Fibroblast of peridontal ligament (primary cell): ENCODE results near the gene FASTKD2.

Experiments
- DNase-seq: peaks from one replicate; pipeline ENCODE4 v3.0.0-alpha.2; 2010; ENCODE audit errors: extremely low read depth

FASTKD2 gene

GRCh38 chr2:206765242-206766056 lies at the start of gene FASTKD2, which contains the start of gene MDH1B:
FASTKD2 (plus strand) TSS chr2:206765606; CDS start chr2:206766694, 1,088 bp downstream.
MDH1B (minus strand) TSS chr2:206765328; CDS start chr2:206765271, 57 bp downstream.
- DNase-seq: peak; percentile 97

- no peak for DNase-seq
Observed at GRCh38 chr2:206716623-206717022, 48.8 kb upstream of the FASTKD2 start.

GRCh38 chr2:206718296-206718695 lies 47.1 kb upstream of the FASTKD2 start, which contains the start of gene DYTN:
DYTN (minus strand) TSS chr2:206718396; CDS start chr2:206718279, 117 bp downstream.
- DNase-seq: no peak

GRCh38 chr2:206721256-206721920 lies 44.0 kb upstream of the FASTKD2 start:
- DNase-seq: no peak

- DNase-seq: no peak
Observed at GRCh38 chr2:206723288-206723687, 42.1 kb upstream of the FASTKD2 start.

GRCh38 chr2:206727287-206727686 lies 38.1 kb upstream of the FASTKD2 start:
- no peak for DNase-seq

- DNase-seq: no peak
Observed at GRCh38 chr2:206728277-206729199, 36.9 kb upstream of the FASTKD2 start.

- no peak for DNase-seq
Observed at GRCh38 chr2:206733341-206733740, 32.1 kb upstream of the FASTKD2 start.

GRCh38 chr2:206736935-206737334 lies 28.5 kb upstream of the FASTKD2 start:
- no peak for DNase-seq

GRCh38 chr2:206739271-206739670 lies 26.1 kb upstream of the FASTKD2 start:
- DNase-seq: no peak

GRCh38 chr2:206740800-206741199 lies 24.6 kb upstream of the FASTKD2 start:
- DNase-seq: no peak

- no peak for DNase-seq
Observed at GRCh38 chr2:206756816-206757215, 8.6 kb upstream of the FASTKD2 start.

GRCh38 chr2:206764673-206765241 lies 649 bp upstream of the FASTKD2 start:
- DNase-seq: no peak

- no peak for DNase-seq
Observed at GRCh38 chr2:206766057-206766930, 888 bp downstream of the FASTKD2 start.

- no peak for DNase-seq
Observed at GRCh38 chr2:206774871-206775270, 9.5 kb downstream of the FASTKD2 start.

- no peak for DNase-seq
Observed at GRCh38 chr2:206776432-206776831, 11.0 kb downstream of the FASTKD2 start.

GRCh38 chr2:206780671-206781070 lies 15.3 kb downstream of the FASTKD2 start:
- no peak for DNase-seq

GRCh38 chr2:206783718-206784117 lies 18.3 kb downstream of the FASTKD2 start:
- no peak for DNase-seq

- DNase-seq: no peak
Observed at GRCh38 chr2:206784559-206785353, 19.4 kb downstream of the FASTKD2 start.
